ENCODE results near the gene FBXW11.

DNA sequence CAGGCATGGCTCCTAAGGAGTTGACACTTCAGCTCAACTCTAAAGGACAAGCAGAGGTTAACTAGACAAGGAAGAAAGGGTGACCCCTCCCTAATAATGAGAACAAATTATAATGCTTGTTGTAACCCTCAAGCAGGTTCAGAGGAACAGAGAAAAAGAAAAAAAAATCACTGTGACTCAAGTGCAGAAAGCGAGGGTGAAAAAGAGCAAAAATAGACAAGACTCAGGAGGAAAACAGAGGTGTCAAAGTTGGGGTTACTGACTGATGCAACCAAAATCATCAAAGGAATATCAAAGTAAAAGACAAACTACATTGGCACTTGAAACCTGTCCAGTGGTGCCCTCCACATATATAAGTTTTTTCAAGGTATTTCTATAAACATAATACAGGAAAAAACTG lies 28.4 kb downstream of the FBXW11 start:
- TF ChIP-seq RXRA (CRISPR knock-in tag; IDR thresholded peaks at IDR 0.05) (no peak), AGO1 (IDR thresholded peaks at IDR 0.05; ENCODE audit: low read depth, low read length, poor library complexity, severe bottlenecking) (no peak), SMC3 (IDR thresholded peaks at IDR 0.05; ENCODE audit: low read length) (no peak), SP2 (CRISPR knock-in tag; IDR thresholded peaks at IDR 0.05) (no peak), POLR2AphosphoS5 (IDR thresholded peaks at IDR 0.05; ENCODE audit: low read depth, low read length) (no peak), ZNF138 (CRISPR knock-in tag; IDR thresholded peaks at IDR 0.05; ENCODE audit: low read depth) (no peak), NR2F6 (IDR thresholded peaks at IDR 0.05) (no peak), NR2F6 (CRISPR knock-in tag; IDR thresholded peaks at IDR 0.05) (no peak), ZC3H4 (CRISPR knock-in tag; IDR thresholded peaks at IDR 0.05; ENCODE audit: borderline replicate concordance) (no peak), JUNB (CRISPR knock-in tag; IDR thresholded peaks at IDR 0.05; ENCODE audit: borderline replicate concordance) (no peak), ZNF441 (CRISPR knock-in tag; IDR thresholded peaks at IDR 0.05; ENCODE audit: borderline replicate concordance) (no peak)
- TF ChIP-seq, protein P1, sequence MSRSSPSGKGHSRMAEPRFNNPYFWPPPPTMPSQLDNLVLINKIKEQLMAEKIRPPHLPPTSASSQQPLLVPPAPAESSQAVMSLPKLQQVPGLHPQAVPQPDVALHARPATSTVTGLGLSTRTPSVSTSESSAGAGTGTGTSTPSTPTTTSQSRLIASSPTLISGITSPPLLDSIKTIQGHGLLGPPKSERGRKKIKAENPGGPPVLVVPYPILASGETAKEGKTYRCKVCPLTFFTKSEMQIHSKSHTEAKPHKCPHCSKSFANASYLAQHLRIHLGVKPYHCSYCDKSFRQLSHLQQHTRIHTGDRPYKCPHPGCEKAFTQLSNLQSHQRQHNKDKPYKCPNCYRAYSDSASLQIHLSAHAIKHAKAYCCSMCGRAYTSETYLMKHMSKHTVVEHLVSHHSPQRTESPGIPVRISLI (CRISPR knock-in tag; IDR thresholded peaks at IDR 0.05; ENCODE audit: borderline replicate concordance): no peak

Measured in HepG2 (cell line).